Activated T-helper 1 cell treated with anti-CD3 and anti-CD28 coated beads, Interleukin-12 subunit alpha, Interleukin-12 subunit beta, Interleukin-2, Interleukin-4 antibody, amounts not matched to agents 30 ng/mL and 10 ng/mL and 1 ng/mL, durations not matched to agents 14 hours and 24 hours and 36 hours (primary cell): ENCODE data around the gene ACBD6. TPM values are rescaled to one million over a fixed set of nuclear protein-coding genes. Genes with fewer than 3 reads are reported as not detected.

Experiments
- DNase-seq: peaks from one replicate; pipeline ENCODE4 v3.0.0; 2021; ENCODE audit warnings: low spot score
- H3K27ac Mint-ChIP-seq: one replicate; pipeline ENCODE4 v1.8.0; 2021; ENCODE audit warnings: mild to moderate bottlenecking, mixed read lengths
- H3K27me3 Mint-ChIP-seq: one replicate; pipeline ENCODE4 v1.8.0; 2022; ENCODE audit warnings: mild to moderate bottlenecking, moderate library complexity, mixed read lengths; ENCODE audit not compliant: insufficient read depth
- H3K36me3 Mint-ChIP-seq: one replicate; pipeline ENCODE4 v1.8.0; 2021; ENCODE audit warnings: low read depth, mixed read lengths
- H3K4me1 Mint-ChIP-seq: one replicate; pipeline ENCODE4 v1.8.0; 2021; ENCODE audit warnings: low read depth, mixed read lengths
- H3K4me3 Mint-ChIP-seq: one replicate; pipeline ENCODE4 v1.8.0; 2021; ENCODE audit warnings: mild to moderate bottlenecking, moderate library complexity, mixed read lengths
- H3K9me3 Mint-ChIP-seq: one replicate; pipeline ENCODE4 v1.8.0; 2021; ENCODE audit warnings: mixed read lengths
- intact Hi-C: fragments of 100-400 bp; cut with micrococcal nuclease; formaldehyde crosslinking; loops from one replicate; pipeline ENCODE4 v1.15.1; 2024
- total RNA-seq: library from RNA; stranded (reverse); gene quantifications from 2 replicates; pipeline ENCODE4 v1.2.3, GENCODE V29; 2022

ACBD6 gene
- total RNA-seq, 1 donor from 2014 or later: 49.4 TPM

DNA sequence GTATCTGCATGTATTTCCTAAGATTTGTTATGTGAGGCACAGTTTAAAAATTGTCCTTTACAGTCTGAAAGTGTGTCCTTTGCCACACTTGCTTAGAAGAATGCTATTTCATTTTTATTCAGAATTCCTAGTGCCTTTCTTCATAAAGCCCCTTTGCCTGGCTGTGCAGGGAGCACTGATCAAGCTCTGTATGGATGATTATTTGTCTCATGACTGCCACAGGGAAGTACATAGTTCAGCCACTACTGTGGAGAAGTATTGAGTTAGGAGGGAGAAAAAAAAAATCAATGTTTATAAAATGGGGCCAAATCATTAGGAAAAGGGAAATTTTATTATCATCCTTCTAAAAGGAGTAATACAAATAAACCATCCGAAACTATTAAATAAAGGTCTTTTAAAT lies 220.9 kb downstream of the ACBD6 start:
- intact Hi-C loops: no loop called here
- no peaks in the 10 kb centered on the region for H3K27me3 Mint-ChIP-seq
- no peak overlapping the region for H3K4me3 Mint-ChIP-seq
- no peaks in the 10 kb centered on the region for H3K4me1 Mint-ChIP-seq
- no peak for DNase-seq
- H3K27ac Mint-ChIP-seq: no peak overlapping the region
- H3K36me3 Mint-ChIP-seq: peaks cover 6% of the 10 kb centered on the region
- no peaks in the 10 kb centered on the region for H3K9me3 Mint-ChIP-seq

GRCh38 chr1:180280617-180281016 lies 221.8 kb downstream of the ACBD6 start:
- H3K27ac Mint-ChIP-seq: no peak overlapping the region
- no peak overlapping the region for H3K4me3 Mint-ChIP-seq
- DNase-seq: no peak
- H3K9me3 Mint-ChIP-seq: no peaks in the 10 kb centered on the region
- no peaks in the 10 kb centered on the region for H3K4me1 Mint-ChIP-seq
- intact Hi-C loops: no loop called here
- peaks cover 6% of the 10 kb centered on the region for H3K36me3 Mint-ChIP-seq
- H3K27me3 Mint-ChIP-seq: no peaks in the 10 kb centered on the region

DNA sequence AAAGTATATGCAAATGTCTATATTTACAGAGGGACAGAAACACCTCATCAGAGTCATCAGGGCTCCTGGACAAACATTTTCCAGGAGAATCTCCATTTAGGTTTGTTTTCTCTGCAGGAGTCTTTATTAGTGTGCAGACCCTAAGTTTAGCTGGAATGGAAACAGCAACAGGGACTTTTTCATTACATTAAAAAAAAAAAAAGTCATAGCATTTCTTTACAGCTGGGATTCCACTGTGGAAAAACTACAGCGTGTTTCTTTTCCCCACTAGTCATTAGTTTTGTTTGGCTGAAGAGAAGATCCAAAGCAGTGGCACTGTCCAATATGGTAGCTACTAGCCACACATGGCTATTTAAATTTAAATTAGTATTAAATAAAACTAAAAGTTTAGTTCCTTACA lies 222.7 kb downstream of the ACBD6 start:
- H3K4me1 Mint-ChIP-seq: no peaks in the 10 kb centered on the region
- H3K9me3 Mint-ChIP-seq: no peaks in the 10 kb centered on the region
- no peak overlapping the region for H3K27ac Mint-ChIP-seq
- no peak for DNase-seq
- H3K4me3 Mint-ChIP-seq: no peak overlapping the region
- intact Hi-C loops: no loop called here
- no peaks in the 10 kb centered on the region for H3K27me3 Mint-ChIP-seq
- peaks cover 10% of the 10 kb centered on the region for H3K36me3 Mint-ChIP-seq

GRCh38 chr1:180278596-180279395 lies 223.6 kb downstream of the ACBD6 start:
- no peak overlapping the region for H3K27ac Mint-ChIP-seq
- no peaks in the 10 kb centered on the region for H3K9me3 Mint-ChIP-seq
- intact Hi-C loops: no loop called here
- H3K4me3 Mint-ChIP-seq: no peak overlapping the region
- no peaks in the 10 kb centered on the region for H3K4me1 Mint-ChIP-seq
- no peaks in the 10 kb centered on the region for H3K27me3 Mint-ChIP-seq
- peaks cover 8% of the 10 kb centered on the region for H3K36me3 Mint-ChIP-seq
- no peak for DNase-seq

DNA sequence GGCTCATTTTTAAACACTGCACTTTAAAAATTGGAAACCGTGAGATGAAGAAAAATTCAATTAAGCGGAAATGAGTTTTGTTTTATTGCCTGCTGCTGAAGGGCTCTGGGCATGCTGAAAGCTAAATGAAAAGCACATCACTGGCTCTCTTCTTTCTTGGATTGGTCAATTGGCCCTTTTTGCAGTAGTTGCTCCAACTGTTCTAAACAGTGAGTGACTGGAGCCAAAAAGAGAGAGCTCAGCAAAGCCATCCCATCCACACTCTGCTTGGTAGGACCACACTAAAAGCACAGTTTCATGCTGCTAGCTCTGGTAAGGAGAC lies 224.2 kb downstream of the ACBD6 start:
- Mint-ChIP-seq H3K27me3 (no peaks in the 10 kb centered on the region), H3K36me3 (peaks cover 8% of the 10 kb centered on the region), H3K4me3 (no peak overlapping the region), H3K9me3 (no peaks in the 10 kb centered on the region), H3K4me1 (no peaks in the 10 kb centered on the region), H3K27ac (no peak overlapping the region)
- no peak for DNase-seq
- intact Hi-C loops: no loop called here

DNA sequence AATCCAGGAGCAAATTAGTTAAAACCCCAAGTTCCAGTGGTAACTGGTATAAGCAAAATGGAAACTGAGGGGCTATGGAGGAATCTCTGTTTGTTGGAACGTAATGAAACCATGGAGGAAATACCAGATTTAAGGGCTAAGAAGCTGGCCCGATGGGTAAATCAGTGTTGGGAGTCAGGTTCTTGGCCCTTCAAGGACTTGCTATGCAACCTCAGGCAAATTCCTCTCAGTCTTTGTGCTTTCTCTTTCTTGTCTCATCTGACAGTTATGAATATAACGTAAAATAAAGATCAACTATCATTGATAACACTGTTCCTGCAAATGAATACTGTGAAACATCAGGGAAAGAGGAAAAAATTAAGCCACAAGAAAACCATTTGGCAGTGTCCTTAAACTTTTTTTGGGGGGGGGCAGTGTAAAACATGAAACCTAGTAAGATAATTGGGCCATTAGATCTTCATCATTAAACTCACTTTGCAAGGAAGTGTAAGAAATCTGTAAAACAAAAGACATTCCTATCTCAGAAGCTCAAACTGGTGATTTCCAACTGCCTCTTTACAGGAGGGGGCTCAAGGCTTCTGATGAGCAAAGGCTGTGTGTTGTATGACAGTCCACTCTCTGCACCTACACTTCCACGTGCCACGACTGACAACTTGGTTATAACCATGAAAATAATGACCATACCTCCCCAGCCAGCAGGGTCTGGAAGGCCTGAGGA lies 224.7 kb downstream of the ACBD6 start:
- intact Hi-C loops: no loop called here
- Mint-ChIP-seq H3K9me3 (no peaks in the 10 kb centered on the region), H3K36me3 (peaks cover 8% of the 10 kb centered on the region), H3K27ac (no peak overlapping the region), H3K27me3 (no peaks in the 10 kb centered on the region), H3K4me1 (no peaks in the 10 kb centered on the region), H3K4me3 (no peak overlapping the region)
- DNase-seq: no peak

DNA sequence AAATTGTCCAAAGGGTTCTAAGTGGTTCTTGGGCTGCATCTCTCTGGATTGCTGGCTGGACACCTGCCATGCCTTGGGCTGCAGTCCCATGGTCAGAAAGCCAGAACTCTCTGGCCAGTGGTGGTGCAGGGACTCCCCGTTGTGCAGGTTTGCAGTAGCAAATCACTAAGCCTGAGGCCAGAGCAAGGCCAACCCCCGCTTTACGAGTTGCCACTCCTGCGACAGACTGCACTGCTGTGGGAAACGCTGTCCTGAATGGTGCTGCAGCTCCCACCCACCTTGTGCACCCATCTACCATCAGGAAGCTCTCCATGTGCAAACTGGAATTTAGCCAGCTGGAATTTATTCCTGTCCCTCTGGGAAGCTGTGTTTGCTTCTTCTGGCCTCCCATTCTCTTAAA lies 226.7 kb downstream of the ACBD6 start:
- peaks cover 8% of the 10 kb centered on the region for H3K36me3 Mint-ChIP-seq

GRCh38 chr1:180274221-180274620 lies 228.2 kb downstream of the ACBD6 start:
- DNase-seq: no peak
- Mint-ChIP-seq H3K4me1 (no peaks in the 10 kb centered on the region), H3K27ac (no peak overlapping the region), H3K27me3 (no peaks in the 10 kb centered on the region), H3K36me3 (peaks cover 4% of the 10 kb centered on the region), H3K4me3 (no peak overlapping the region), H3K9me3 (no peaks in the 10 kb centered on the region)
- intact Hi-C loops: no loop called here

More for the DNA sequence above, 226.7 kb downstream of the ACBD6 start:
- no peaks in the 10 kb centered on the region for H3K9me3 Mint-ChIP-seq
- H3K27ac Mint-ChIP-seq: no peak overlapping the region
- intact Hi-C loops: no loop called here
- no peaks in the 10 kb centered on the region for H3K27me3 Mint-ChIP-seq
- no peaks in the 10 kb centered on the region for H3K4me1 Mint-ChIP-seq
- no peak overlapping the region for H3K4me3 Mint-ChIP-seq
- no peak for DNase-seq

GRCh38 chr1:180273066-180273465 lies 229.3 kb downstream of the ACBD6 start:
- H3K4me3 Mint-ChIP-seq: no peak overlapping the region
- H3K9me3 Mint-ChIP-seq: no peaks in the 10 kb centered on the region
- DNase-seq: no peak
- H3K4me1 Mint-ChIP-seq: no peaks in the 10 kb centered on the region
- H3K36me3 Mint-ChIP-seq: peaks cover 4% of the 10 kb centered on the region
- intact Hi-C loops: no loop called here
- H3K27me3 Mint-ChIP-seq: no peaks in the 10 kb centered on the region
- no peak overlapping the region for H3K27ac Mint-ChIP-seq

DNA sequence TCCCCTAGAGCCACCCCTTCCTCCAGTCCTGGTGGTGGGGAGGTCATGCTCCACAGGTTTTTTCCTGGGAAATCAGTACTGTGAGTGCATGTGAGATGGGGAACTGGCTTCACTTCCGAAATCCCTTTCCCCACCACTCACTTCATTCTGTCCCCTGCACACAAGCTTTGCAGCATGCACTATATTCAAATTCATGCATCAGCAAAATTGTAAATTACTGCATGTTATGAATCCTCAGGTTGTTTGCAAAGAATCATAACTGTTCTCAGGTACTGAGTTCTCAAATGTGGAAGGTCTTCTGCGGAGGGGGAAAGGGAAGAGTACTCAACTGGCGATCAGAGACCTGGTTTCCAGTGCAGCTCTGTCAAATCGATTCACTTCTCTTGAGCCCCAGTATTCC lies 230.0 kb downstream of the ACBD6 start:
- DNase-seq: no peak
- no peaks in the 10 kb centered on the region for H3K9me3 Mint-ChIP-seq
- no peaks in the 10 kb centered on the region for H3K4me1 Mint-ChIP-seq
- intact Hi-C loops: no loop called here
- H3K27me3 Mint-ChIP-seq: no peaks in the 10 kb centered on the region
- peaks cover 4% of the 10 kb centered on the region for H3K36me3 Mint-ChIP-seq
- H3K4me3 Mint-ChIP-seq: no peak overlapping the region
- H3K27ac Mint-ChIP-seq: no peak overlapping the region

- Mint-ChIP-seq H3K27ac (no peak overlapping the region), H3K27me3 (no peaks in the 10 kb centered on the region), H3K4me3 (no peak overlapping the region), H3K9me3 (no peaks in the 10 kb centered on the region), H3K36me3 (peaks cover 4% of the 10 kb centered on the region), H3K4me1 (no peaks in the 10 kb centered on the region)
- intact Hi-C loops: no loop called here
- no peak for DNase-seq
Measured at GRCh38 chr1:180271272-180272255, 230.8 kb downstream of the ACBD6 start.

GRCh38 chr1:180270530-180271271 lies 231.7 kb downstream of the ACBD6 start:
- Mint-ChIP-seq H3K27me3 (no peaks in the 10 kb centered on the region), H3K9me3 (no peaks in the 10 kb centered on the region), H3K4me1 (no peaks in the 10 kb centered on the region), H3K36me3 (peaks cover 4% of the 10 kb centered on the region), H3K27ac (no peak overlapping the region), H3K4me3 (no peak overlapping the region)
- no peak for DNase-seq
- intact Hi-C loops: no loop called here
